Lung (tissue), 12 donors: ENCODE data around the gene NUDT13. TPM values are rescaled to one million over a fixed set of nuclear protein-coding genes. Genes with fewer than 3 reads are reported as not detected.

Experiments
- ATAC-seq: fragments of 200-7000 bp; cut with Tn5 transposase; one replicate; pipeline ENCODE4 v1.9.1; 2020; ENCODE audit warnings: moderate number of reproducible peaks; ENCODE audit not compliant: insufficient read depth, low FRiP score
- DNase-seq, 3 donors: peaks; one replicate each; pipeline ENCODE4 v3.0.0-alpha.2; 2013 to 2017
- H3K27ac ChIP-seq, 2 donors: one replicate each; pipeline ENCODE4 v1.5.1; 2013; ENCODE audit warnings: mild to moderate bottlenecking in 2 of 2, moderate library complexity in 2 of 2, control low read depth in 1 of 2, inconsistent platforms in 1 of 2, low read depth in 1 of 2, low read length in 1 of 2
- H3K27me3 ChIP-seq, 3 donors: one replicate each; pipeline ENCODE4 v1.5.1; 2013; ENCODE audit warnings: low read length in 2 of 3; ENCODE audit not compliant: control insufficient read depth in 3 of 3, insufficient read depth in 3 of 3
- H3K36me3 ChIP-seq, 4 donors: one replicate each; pipeline ENCODE4 v1.5.1; 2013; ENCODE audit warnings: low read length in 4 of 4, mild to moderate bottlenecking in 1 of 4, moderate library complexity in 1 of 4; ENCODE audit not compliant: control insufficient read depth in 4 of 4, insufficient read depth in 4 of 4
- H3K4me1 ChIP-seq, 5 donors: one replicate each; pipeline ENCODE4 v1.5.1; 2013; ENCODE audit warnings: low read length in 5 of 5, mild to moderate bottlenecking in 2 of 5, moderate library complexity in 1 of 5; ENCODE audit not compliant: control insufficient read depth in 5 of 5, insufficient read depth in 5 of 5
- H3K4me3 ChIP-seq: one replicate; pipeline ENCODE4 v1.5.1; 2013; ENCODE audit warnings: mild to moderate bottlenecking, control low read depth, moderate library complexity
- H3K9ac ChIP-seq, 2 donors: one replicate each; pipeline ENCODE4 v1.5.1; 2013; ENCODE audit warnings: low read length in 2 of 2, control low read depth in 1 of 2; ENCODE audit not compliant: insufficient read depth in 1 of 2
- H3K9me3 ChIP-seq, 4 donors: one replicate each; pipeline ENCODE4 v1.5.1; 2013; ENCODE audit warnings: low read length in 3 of 4, mild to moderate bottlenecking in 1 of 4, moderate library complexity in 1 of 4; ENCODE audit not compliant: control insufficient read depth in 4 of 4, insufficient read depth in 3 of 4
- WGBS, 2 donors: extraction: QIAGEN DNeasy Blood & Tissue Kit; methylation state at CpG; one replicate each; pipeline ENCODE4 v1.1.7; 2013; 5-methylcytosine and 5-hydroxymethylcytosine counted together
- polyA plus RNA-seq, 2 donors: library from polyadenylated mRNA; stranded (reverse); fragments of 200-250 nt; gene quantifications; one replicate each; pipeline ENCODE4 v1.2.1, GENCODE V29; 2013
- total RNA-seq, 2 donors: library from RNA; depleted of rRNA in 1 of 2; stranded (reverse); fragments of >200 nt in 1 of 2; gene quantifications; one replicate each; pipeline ENCODE4 v1.2.1, GENCODE V29; 2014 to 2021
- TF ChIP-seq, protein P1 (sequence below): IDR thresholded peaks from 2 replicates; pipeline ENCODE4 v1.5.1; 2012; ENCODE audit warnings: mild to moderate bottlenecking; ENCODE audit errors: control extremely low read depth, extremely low read depth
- donor health status: control.
- donor health status: control.
- donor health status: Bipolar disorder and iron deficiency.
- donor health status: healthy.
- donor health status: DM: yes; HTN: yes; CAD: no.

The NUDT13 gene
- total and polyA plus RNA-seq, 4 donors = 1.4 to 4.2 (median 3.1) TPM

DNA sequence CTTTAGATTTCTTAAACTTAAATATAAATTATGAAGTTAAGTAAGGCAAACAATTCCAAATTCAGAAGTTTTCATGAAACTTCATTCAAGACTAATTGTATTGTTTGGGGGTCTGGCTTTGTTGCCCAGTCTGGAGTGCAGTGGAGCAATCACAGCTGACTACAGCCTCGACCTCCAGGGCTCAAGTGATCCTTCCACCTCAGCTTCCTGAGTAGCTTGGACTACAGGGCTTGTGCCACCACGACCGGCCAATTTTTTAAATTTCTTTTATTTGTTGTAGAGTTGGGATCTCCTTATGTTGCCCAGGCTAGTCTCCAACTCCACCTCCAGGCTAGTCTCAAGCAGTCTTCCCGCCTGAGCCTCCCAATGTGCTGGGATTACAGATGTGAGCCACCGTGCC, 26.0 kb upstream of the NUDT13 start:
- Histone ChIP-seq H3K9me3 (no peaks in the 10 kb centered on the region), H3K27me3 (no peaks in the 10 kb centered on the region), H3K27ac (no peak overlapping the region), H3K4me3 (no peak overlapping the region), H3K9ac (no peak overlapping the region), H3K36me3 (no peaks in the 10 kb centered on the region), H3K4me1 (peaks cover 0 to 26% (median 3%) of the 10 kb centered on the region in 5 donors)
- no peak for DNase-seq
- TF ChIP-seq, protein P1, sequence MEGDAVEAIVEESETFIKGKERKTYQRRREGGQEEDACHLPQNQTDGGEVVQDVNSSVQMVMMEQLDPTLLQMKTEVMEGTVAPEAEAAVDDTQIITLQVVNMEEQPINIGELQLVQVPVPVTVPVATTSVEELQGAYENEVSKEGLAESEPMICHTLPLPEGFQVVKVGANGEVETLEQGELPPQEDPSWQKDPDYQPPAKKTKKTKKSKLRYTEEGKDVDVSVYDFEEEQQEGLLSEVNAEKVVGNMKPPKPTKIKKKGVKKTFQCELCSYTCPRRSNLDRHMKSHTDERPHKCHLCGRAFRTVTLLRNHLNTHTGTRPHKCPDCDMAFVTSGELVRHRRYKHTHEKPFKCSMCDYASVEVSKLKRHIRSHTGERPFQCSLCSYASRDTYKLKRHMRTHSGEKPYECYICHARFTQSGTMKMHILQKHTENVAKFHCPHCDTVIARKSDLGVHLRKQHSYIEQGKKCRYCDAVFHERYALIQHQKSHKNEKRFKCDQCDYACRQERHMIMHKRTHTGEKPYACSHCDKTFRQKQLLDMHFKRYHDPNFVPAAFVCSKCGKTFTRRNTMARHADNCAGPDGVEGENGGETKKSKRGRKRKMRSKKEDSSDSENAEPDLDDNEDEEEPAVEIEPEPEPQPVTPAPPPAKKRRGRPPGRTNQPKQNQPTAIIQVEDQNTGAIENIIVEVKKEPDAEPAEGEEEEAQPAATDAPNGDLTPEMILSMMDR = no peak
- no peak for ATAC-seq
- 76 to 87% methylated on average over 5 of the region's 5 CpGs for WGBS, 2 donors

DNA sequence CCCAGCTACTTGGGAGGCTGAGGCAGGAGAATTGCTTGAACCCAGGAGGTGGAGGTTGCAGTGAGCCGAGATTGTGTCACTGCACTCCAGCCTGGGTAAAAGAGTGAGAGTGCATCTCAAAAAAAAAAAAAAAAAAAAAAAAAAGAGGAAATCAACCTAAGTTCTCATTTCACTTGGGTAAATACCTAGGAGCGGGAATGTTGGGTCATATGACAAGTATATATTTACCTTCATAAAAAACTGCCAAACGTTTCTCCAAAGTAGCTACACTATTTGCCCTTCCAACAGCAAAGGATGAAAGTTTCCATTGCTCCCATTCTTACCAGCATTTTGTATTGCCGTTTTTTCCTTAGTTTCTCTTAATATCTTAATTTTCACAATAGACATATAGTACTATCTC, 23.4 kb upstream of the NUDT13 start:
- H3K27ac ChIP-seq = no peak overlapping the region
- WGBS, 2 donors = 55 to 65% methylated on average over 4 of the region's 4 CpGs

DNA sequence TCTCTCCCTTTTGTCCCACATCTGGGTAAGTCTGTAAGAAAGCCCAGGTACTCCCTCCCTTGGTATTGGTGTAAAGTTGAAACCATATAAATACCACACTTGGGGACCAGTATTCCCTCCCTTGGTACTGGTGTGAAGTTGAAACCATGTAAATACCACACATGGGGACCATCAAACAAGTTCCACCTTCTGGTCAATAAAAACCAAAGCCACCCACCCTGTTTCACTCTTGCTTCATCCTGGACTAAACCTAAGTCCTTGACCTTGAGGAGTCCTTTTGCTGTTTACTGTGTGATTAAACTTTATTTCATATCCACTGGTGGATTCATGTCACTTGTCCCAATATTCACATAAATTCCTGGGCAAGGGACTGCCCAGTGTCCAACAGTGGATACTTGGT, 22.0 kb upstream of the NUDT13 start:
- TF ChIP-seq, protein P1 = no peak
- ATAC-seq = no peak
- Histone ChIP-seq H3K27ac (no peak overlapping the region), H3K27me3 (no peaks in the 10 kb centered on the region), H3K36me3 (no peaks in the 10 kb centered on the region), H3K9me3 (no peaks in the 10 kb centered on the region), H3K4me1 (peaks cover 0 to 13% (median 2%) of the 10 kb centered on the region in 5 donors), H3K4me3 (no peak overlapping the region), H3K9ac (no peak overlapping the region)
- DNase-seq = no peak

More for the DNA sequence above, 23.4 kb upstream of the NUDT13 start:
- ATAC-seq (no peak), DNase-seq (peak in 1 of 3 donors; percentile 23)
- Histone ChIP-seq H3K4me1 (peaks cover 0 to 20% (median 3%) of the 10 kb centered on the region in 5 donors), H3K36me3 (no peaks in the 10 kb centered on the region), H3K9me3 (no peaks in the 10 kb centered on the region), H3K27me3 (no peaks in the 10 kb centered on the region), H3K4me3 (no peak overlapping the region), H3K9ac (no peak overlapping the region)
- TF ChIP-seq, protein P1 = no peak

DNA sequence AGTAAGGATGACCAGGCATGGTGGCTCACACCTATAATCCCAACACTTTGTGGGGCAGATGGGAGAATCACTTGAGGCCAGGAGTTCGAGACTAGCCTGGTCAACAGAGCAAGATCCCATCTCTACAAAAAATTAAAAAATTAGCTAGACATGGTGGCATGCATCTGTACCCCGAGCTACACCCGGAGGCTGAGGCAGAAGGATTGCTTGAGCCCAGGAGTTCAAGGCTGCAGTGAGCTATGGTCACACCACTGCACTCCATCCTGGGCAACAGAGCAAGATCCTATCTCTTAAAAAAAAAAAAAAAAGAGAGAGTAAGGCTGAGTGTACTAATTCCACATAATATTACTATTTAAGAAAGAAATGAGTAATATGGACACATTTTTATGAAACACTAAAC, 17.4 kb upstream of the NUDT13 start:
- Histone ChIP-seq H3K4me1 (peaks cover 0 to 18% (median 10%) of the 10 kb centered on the region in 5 donors), H3K27me3 (no peaks in the 10 kb centered on the region), H3K9ac (no peak overlapping the region), H3K36me3 (no peaks in the 10 kb centered on the region), H3K4me3 (no peak overlapping the region), H3K9me3 (no peaks in the 10 kb centered on the region), H3K27ac (no peak overlapping the region)
- DNase-seq (no peak), ATAC-seq (no peak)
- 99 to 100% methylated on average over 3 of the region's 3 CpGs for WGBS, 2 donors
- TF ChIP-seq, protein P1 = no peak
